ENCODE measurements around the gene LRBA.
"Not testable (repeated sequence)": the region's sequence is repeated elsewhere in the genome, so short reads cannot be mapped to it uniquely, and the experiment has no call there.

Gene LRBA

GRCh38 chr4:150782921-150783320 lies 232.2 kb downstream of the LRBA start:
- DNase-seq, result no peak

- DNase-seq, result no peak
Measured at GRCh38 chr4:150782311-150782710, 232.8 kb downstream of the LRBA start.

- no peak for DNase-seq
Measured at GRCh38 chr4:150781191-150781590, 233.9 kb downstream of the LRBA start.

GRCh38 chr4:150779707-150780106 lies 235.4 kb downstream of the LRBA start:
- DNase-seq, result no peak

GRCh38 chr4:150773729-150774449 lies 241.2 kb downstream of the LRBA start:
- no peak for DNase-seq

- DNase-seq, result no peak
Measured at GRCh38 chr4:150773032-150773431, 242.1 kb downstream of the LRBA start.

GRCh38 chr4:150771382-150771781 lies 243.7 kb downstream of the LRBA start:
- no peak for DNase-seq

GRCh38 chr4:150769845-150770244 lies 245.2 kb downstream of the LRBA start:
- DNase-seq, result no peak

- no peak for DNase-seq
Measured at GRCh38 chr4:150769248-150769647, 245.8 kb downstream of the LRBA start.

- DNase-seq, result no peak
Measured at GRCh38 chr4:150768497-150768896, 246.6 kb downstream of the LRBA start.

GRCh38 chr4:150765216-150765615 lies 249.9 kb downstream of the LRBA start:
- no peak for DNase-seq

- DNase-seq, result no peak
Measured at GRCh38 chr4:150751648-150752047, 263.4 kb downstream of the LRBA start.

GRCh38 chr4:150750824-150751223 lies 264.3 kb downstream of the LRBA start:
- no peak for DNase-seq

GRCh38 chr4:150746156-150746555 lies 268.9 kb downstream of the LRBA start:
- DNase-seq, result no peak

GRCh38 chr4:150744570-150744969 lies 270.5 kb downstream of the LRBA start:
- DNase-seq, result no peak

- no peak for DNase-seq
Measured at GRCh38 chr4:150743564-150744342, 271.3 kb downstream of the LRBA start.

- not testable (repeated sequence) for DNase-seq
Measured at GRCh38 chr4:150742930-150743329, 272.2 kb downstream of the LRBA start.

GRCh38 chr4:150739591-150739990 lies 275.5 kb downstream of the LRBA start:
- no peak for DNase-seq

- DNase-seq, result no peak
Measured at GRCh38 chr4:150725957-150726523, 289.0 kb downstream of the LRBA start.

- DNase-seq, result no peak
Measured at GRCh38 chr4:150723727-150724411, 291.2 kb downstream of the LRBA start.

GRCh38 chr4:150722908-150723362 lies 292.1 kb downstream of the LRBA start:
- DNase-seq, result no peak

- no peak for DNase-seq
Measured at GRCh38 chr4:150720973-150721518, 294.0 kb downstream of the LRBA start.

GRCh38 chr4:150717952-150718351 lies 297.1 kb downstream of the LRBA start:
- no peak for DNase-seq

All from cerebellar nuclear complex (tissue), 1 donor.